PFSK-1 (cell line): ENCODE measurements around the gene TOLLIP.

Experiments
- FOXP2 ChIP-seq: optimal IDR thresholded peaks from 2 replicates; pipeline ENCODE3; 2011; ENCODE audit warnings: borderline replicate concordance, control low read depth, inconsistent platforms; ENCODE audit not compliant: insufficient read depth; ENCODE audit errors: extremely low read length, extremely low read depth
- POLR2AphosphoS5 ChIP-seq: IDR thresholded peaks from 2 replicates; pipeline ENCODE4 v1.6.1; 2012; ENCODE audit warnings: low read depth, mild to moderate bottlenecking, control low read depth, low read length, moderate library complexity
- TAF1 ChIP-seq: IDR thresholded peaks from 2 replicates; pipeline ENCODE4 v1.6.1; 2012; ENCODE audit warnings: low read length, control low read depth, borderline replicate concordance; ENCODE audit not compliant: insufficient read depth
- TF ChIP-seq, protein P1 (sequence below), 2 experiments: IDR thresholded peaks; 2 replicates each; pipeline versions ENCODE4 v1.6.1 to v1.8.0; 2011 to 2012; ENCODE audit warnings: low read depth in 2 of 2, low read length in 2 of 2, control low read depth in 1 of 2, inconsistent platforms in 1 of 2, mild to moderate bottlenecking in 1 of 2, moderate library complexity in 1 of 2; ENCODE audit not compliant: insufficient read depth in 1 of 2

DNA sequence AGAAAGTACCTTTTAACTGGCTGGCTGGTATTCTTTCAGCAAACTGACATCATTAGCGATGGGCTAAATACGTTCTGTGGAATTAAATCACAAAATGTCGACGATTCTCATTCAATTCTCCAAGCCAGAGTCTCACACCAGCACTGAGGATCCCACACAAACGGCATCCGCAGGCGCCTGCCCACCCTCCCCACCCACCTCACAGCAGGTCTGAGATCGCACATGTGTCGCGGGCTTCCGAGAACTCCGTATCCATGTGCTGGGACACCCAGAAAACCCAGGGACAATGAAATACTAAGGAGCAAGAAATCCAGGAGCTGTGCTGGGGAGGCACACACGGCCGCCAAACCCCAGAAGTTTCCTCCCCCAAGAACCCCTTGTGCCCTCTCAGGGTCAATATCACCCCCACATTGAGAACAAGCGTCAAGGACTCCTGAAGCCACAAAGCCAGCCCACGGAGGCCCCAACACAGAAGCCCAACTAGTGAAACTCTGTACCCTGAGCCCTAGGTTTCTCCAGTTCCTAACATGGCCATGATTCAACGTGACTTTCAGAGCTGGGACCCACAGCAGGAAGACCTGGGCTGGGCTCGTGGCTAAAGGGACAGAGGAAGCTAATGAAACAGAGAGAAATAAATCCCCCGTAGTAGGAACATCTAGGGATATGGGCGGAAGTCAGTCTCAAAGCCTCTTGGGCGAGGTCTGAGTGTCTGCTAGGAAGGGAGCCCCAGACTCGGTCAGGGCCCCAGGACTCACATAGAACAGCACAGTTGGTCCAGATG, 8.0 kb downstream of the TOLLIP start:
- TF ChIP-seq, protein P1, sequence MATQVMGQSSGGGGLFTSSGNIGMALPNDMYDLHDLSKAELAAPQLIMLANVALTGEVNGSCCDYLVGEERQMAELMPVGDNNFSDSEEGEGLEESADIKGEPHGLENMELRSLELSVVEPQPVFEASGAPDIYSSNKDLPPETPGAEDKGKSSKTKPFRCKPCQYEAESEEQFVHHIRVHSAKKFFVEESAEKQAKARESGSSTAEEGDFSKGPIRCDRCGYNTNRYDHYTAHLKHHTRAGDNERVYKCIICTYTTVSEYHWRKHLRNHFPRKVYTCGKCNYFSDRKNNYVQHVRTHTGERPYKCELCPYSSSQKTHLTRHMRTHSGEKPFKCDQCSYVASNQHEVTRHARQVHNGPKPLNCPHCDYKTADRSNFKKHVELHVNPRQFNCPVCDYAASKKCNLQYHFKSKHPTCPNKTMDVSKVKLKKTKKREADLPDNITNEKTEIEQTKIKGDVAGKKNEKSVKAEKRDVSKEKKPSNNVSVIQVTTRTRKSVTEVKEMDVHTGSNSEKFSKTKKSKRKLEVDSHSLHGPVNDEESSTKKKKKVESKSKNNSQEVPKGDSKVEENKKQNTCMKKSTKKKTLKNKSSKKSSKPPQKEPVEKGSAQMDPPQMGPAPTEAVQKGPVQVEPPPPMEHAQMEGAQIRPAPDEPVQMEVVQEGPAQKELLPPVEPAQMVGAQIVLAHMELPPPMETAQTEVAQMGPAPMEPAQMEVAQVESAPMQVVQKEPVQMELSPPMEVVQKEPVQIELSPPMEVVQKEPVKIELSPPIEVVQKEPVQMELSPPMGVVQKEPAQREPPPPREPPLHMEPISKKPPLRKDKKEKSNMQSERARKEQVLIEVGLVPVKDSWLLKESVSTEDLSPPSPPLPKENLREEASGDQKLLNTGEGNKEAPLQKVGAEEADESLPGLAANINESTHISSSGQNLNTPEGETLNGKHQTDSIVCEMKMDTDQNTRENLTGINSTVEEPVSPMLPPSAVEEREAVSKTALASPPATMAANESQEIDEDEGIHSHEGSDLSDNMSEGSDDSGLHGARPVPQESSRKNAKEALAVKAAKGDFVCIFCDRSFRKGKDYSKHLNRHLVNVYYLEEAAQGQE (IDR thresholded peaks at IDR 0.05; ENCODE audit: insufficient read depth in 1 of 2, low read depth in 2 of 2, low read length in 2 of 2), result no peak
- no peak for TF ChIP-seq FOXP2
- no peak for TF ChIP-seq POLR2AphosphoS5
- no peak for TF ChIP-seq TAF1
